HG02840 (cell line): ENCODE measurements around the gene DAZAP1.
"Not testable (repeated sequence)": the region's sequence is repeated elsewhere in the genome, so short reads cannot be mapped to it uniquely, and the experiment has no call there.

Experiments used
- ATAC-seq: cut with Tn5 transposase; IDR thresholded peaks from one replicate; pipeline ENCODE4 v1.9.1; 2021; ENCODE audit warnings: mild to moderate bottlenecking, moderate library complexity, moderate number of reproducible peaks; ENCODE audit not compliant: unreplicated experiment, low FRiP score

The DAZAP1 gene

GRCh38 chr19:1409204-1410005 lies 2.0 kb downstream of the DAZAP1 start:
- ATAC-seq, result no peak

DNA sequence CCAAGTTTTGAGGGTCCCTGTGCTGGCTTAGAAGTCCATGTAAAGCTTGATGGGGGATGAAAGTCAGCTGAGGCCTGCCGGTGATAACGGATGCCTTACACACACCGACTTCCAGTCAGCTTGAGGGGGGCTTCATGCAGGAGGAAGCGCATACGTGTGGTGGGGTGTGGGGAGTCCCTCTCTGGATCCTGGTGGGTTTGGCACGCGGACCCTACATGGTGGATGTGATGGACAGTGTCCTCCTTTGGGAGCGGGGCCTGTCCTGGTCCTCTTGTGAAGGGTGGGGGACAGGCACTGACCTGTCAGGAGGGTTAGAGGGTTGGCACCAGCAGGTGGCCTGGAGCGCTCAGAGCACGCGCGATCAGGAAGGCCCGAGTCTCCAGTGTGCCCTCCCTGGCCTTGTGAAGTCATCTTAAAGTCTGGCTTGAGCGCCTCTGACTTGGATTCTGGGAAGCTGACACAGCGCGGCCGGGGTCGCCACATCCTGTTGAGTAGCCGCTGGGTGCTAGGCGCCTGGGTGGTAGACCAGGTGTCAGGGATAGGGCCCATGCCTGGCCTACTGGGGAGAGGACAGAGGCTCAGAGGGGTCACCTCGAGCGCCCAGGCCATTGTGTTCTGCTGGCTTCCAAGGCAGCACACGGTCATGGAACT lies 2.9 kb downstream of the DAZAP1 start:
- ATAC-seq, result no peak

DNA sequence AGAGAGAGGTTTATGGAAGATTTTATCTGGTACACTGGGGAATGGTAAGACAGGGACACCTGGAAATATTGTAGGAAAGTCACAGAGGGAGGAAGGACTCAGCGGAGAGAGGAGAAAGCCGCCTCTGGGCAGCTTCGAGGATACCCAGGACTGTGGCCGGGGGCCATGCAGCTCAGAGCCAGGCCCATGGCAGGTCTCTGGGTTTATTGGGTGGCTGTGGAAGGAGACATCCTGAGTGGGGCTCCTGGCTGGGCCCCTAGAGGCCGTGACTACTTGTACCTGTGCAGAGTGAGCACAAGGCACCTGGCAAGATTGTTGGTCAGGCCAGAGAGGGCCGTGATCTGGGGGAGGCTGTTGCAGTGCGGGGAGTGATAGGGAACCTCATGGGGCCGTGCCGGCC lies 3.4 kb downstream of the DAZAP1 start:
- no peak for ATAC-seq

GRCh38 chr19:1411255-1412191 lies 4.1 kb downstream of the DAZAP1 start:
- ATAC-seq, result no peak

GRCh38 chr19:1412323-1412923 lies 5.0 kb downstream of the DAZAP1 start:
- no peak for ATAC-seq

- no peak for ATAC-seq
These were observed 5.8 kb downstream of the DAZAP1 start for GRCh38 chr19:1412995-1413800.

GRCh38 chr19:1416014-1416841 lies 8.8 kb downstream of the DAZAP1 start:
- ATAC-seq, result no peak

GRCh38 chr19:1417145-1417544 lies 9.8 kb downstream of the DAZAP1 start:
- no peak for ATAC-seq

DNA sequence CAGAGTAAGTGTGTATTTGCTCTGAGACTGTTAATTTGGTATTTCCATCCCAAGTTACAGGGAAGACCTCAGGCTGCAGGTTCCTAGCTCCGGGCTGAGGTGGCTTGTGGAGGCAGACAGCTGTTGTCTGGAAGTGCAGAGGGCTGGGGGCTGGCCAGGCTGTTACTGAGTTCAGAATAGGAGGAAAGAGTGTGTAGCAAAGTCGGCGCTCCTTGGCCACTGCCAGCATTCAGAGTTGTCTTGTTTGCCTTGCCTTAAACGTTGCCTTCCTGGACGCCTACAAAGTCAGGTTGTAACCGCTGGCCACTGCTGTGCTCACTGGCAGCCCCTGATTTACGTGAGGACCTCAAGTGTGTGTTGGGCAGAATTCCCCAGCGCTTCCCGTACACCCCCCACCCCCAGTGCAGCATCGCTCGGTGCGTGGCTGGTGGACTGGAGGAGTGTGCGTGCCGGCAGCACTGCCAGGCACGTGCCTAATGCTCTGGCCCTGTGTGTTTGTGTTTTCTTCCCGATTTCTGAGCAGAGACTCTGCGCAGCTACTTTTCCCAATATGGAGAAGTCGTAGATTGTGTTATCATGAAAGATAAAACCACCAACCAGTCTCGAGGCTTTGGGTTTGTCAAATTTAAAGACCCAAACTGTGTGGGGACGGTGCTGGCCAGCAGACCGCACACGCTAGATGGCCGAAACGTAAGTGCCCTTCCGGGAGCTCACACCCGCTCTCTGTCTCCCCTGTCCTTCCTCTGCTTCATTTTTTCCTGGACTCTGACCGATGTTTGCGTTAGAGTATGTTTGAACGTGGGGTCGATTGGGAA lies 10.5 kb downstream of the DAZAP1 start:
- ATAC-seq, result no peak

- ATAC-seq, result no peak
These were observed 11.1 kb downstream of the DAZAP1 start for GRCh38 chr19:1418496-1418775.

DNA sequence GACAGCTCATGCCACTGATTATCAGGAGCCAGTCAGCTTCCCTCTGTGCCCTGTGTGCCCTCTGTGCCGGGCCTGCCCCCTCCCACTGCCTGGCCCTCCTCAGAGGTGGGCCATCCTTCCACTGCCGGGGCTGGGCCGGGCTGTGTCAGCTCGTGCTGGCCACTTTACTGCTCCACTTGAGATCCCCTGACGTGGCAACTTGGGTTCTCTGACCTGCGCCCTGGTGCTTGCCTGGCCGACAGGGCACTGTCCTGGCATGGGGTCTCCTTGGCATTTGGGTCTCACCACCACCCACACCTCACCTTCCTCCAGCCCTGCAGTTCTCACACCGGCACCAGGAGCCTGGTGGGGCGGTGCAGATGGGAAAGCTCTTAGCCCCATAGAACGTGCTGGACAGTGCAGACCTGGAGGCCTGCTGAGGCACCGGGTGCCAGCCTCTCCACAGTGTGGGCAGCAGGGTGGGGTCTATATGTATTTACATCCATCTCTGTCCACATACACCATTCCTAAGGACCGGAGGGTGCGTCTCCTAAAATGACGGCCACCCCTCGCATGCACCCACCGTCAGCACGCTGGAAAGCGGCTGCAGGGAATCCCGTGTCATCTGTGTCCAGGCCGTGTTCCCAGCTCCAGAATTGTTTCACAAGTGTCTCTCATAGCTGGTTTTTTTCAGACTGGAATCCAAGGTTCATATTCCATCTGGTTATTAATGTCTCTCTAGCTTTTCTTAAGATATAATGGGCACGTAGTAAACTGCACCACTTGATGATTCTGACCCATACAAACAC lies 11.8 kb downstream of the DAZAP1 start:
- ATAC-seq, result no peak

GRCh38 chr19:1420085-1420484 lies 12.7 kb downstream of the DAZAP1 start:
- ATAC-seq, result not testable (repeated sequence)

DNA sequence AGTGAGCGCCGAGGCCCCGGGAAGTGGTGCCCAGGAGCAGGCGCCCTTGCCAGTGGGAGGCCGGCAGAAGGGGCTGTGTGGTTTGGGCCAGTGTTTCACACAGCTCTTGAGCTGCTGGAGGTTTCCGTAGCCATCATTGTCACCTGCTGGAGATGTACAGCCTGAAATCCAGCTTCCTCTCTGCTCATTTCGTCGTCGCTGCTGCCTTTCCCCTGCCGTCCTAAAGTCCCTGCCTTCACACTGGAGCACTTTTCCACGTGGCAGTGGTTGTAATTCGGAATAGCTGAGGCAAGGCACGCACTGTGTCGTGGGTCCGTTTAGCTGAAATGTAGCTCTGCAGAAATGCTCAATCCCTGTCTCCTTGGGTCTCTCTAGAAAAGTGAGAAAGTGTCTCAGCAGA lies 13.2 kb downstream of the DAZAP1 start:
- no peak for ATAC-seq

DNA sequence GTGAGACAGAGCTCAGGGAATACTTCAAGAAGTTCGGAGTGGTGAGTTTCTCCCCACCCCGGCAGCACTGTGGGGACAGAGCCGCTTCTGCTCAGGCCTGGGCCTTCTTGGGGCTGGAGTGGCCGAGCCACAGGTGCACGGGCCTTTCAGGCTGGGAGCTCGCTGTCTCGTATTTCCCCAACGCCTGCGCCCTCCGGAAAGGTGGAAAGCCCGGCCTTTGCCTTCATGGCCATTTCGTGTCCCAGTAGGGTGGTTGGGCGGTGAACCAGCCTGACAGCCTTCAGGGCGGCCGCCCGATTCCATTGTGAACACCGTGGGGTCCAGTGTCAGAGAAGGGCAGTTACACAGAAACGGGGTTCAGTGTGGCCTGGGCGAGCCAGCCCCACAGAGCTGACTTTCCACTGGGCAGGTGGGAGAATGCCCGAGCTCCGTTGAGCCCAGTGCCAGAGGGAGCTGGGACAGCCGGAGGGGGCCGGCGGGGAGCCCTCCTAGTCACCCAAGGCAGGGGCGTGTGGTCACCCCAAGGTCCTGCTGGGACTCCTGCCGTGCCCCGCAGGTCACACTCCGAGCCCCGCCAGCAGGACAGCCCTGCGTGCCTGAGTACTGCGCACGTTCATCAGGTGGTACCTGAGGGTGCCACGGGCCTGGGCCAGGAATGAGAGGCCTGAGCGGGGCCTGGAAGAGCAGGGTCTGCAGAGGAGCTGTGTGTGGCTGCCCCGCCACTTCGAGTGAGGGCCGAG lies 14.0 kb downstream of the DAZAP1 start:
- ATAC-seq, result no peak

DNA sequence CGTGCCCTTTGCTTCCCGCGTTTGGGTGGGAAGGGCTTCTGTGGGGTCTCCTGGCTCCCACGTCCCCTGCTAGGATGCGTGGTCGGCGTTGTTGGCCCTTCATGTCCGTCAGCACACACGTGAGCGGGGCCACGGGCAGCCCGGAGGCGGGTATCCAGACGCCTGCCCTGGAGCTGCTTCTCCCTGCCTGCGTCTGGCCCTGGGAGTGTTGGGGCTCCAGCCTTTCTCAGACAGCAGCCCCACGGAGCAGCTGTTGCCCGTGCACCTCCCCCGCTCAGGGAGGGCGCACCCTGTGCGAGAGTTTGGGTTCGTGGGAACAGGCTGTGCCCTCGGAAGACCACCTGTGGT lies 14.5 kb downstream of the DAZAP1 start:
- no peak for ATAC-seq

GRCh38 chr19:1422360-1422759 lies 15.0 kb downstream of the DAZAP1 start:
- no peak for ATAC-seq

GRCh38 chr19:1422943-1423342 lies 15.6 kb downstream of the DAZAP1 start:
- no peak for ATAC-seq
